Mucosa of rectum (tissue), 2 donors: ENCODE data around the gene ALOX5.
"Not testable (repeated sequence)": the region's sequence is repeated elsewhere in the genome, so short reads cannot be mapped to it uniquely, and the experiment has no call there.

Experiments
- H3K27ac ChIP-seq, 2 donors: one replicate each; pipeline ENCODE4 v1.7.0; 2013; ENCODE audit warnings: inconsistent platforms in 2 of 2, low read depth in 2 of 2, low read length in 2 of 2
- H3K27me3 ChIP-seq, 2 donors: one replicate each; pipeline ENCODE4 v1.7.0; 2013; ENCODE audit warnings: low read length in 2 of 2; ENCODE audit not compliant: control insufficient read depth in 2 of 2, insufficient read depth in 2 of 2
- H3K36me3 ChIP-seq, 2 donors: one replicate each; pipeline ENCODE4 v1.7.0; 2013; ENCODE audit warnings: low read length in 2 of 2; ENCODE audit not compliant: control insufficient read depth in 2 of 2, insufficient read depth in 2 of 2
- H3K4me1 ChIP-seq, 2 donors: one replicate each; pipeline ENCODE4 v1.7.0; 2013; ENCODE audit warnings: low read length in 2 of 2, mild to moderate bottlenecking in 1 of 2; ENCODE audit not compliant: control insufficient read depth in 2 of 2, insufficient read depth in 2 of 2
- H3K4me3 ChIP-seq, 2 donors: one replicate each; pipeline ENCODE4 v1.7.0; 2013; ENCODE audit warnings: low read length in 2 of 2
- H3K9ac ChIP-seq, 2 donors: one replicate each; pipeline ENCODE4 v1.7.0; 2013; ENCODE audit warnings: low read length in 2 of 2, low read depth in 1 of 2, mild to moderate bottlenecking in 1 of 2
- H3K9me3 ChIP-seq, 2 donors: one replicate each; pipeline ENCODE4 v1.7.0; 2013; ENCODE audit warnings: low read length in 2 of 2; ENCODE audit not compliant: control insufficient read depth in 2 of 2
- donor health status: healthy.
- donor health status: Normal muscosa, but diverticular disease.

Gene ALOX5

DNA sequence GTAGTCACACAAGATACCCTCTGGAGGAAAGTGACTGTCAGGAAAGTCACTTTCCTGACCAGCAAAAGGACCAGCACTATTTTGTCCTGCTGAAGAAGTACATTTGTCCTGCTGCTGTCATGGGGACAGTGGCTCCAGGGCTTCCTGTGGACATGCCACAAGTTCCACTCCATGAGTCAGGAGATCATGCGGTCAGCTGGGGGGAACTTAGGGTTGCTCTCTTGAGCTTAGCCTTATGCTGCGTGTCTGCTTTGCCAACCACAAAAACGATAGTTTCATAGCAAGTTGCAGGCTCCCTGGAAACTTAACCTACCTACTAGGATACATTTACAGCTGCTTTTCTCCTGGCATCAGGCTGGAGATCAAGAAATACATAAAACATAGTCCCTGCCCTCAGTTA lies 19.8 kb upstream of the ALOX5 start:
- Histone ChIP-seq H3K27ac (peak overlapping the region in 1 of 2 donors; percentile 11), H3K27me3 (no peaks in the 10 kb centered on the region), H3K9ac (no peak overlapping the region), H3K4me3 (no peak overlapping the region), H3K4me1 (no peaks in the 10 kb centered on the region), H3K36me3 (no peaks in the 10 kb centered on the region), H3K9me3 (no peaks in the 10 kb centered on the region)

- no peaks in the 10 kb centered on the region for H3K36me3 ChIP-seq
- no peaks in the 10 kb centered on the region for H3K27me3 ChIP-seq
- no peaks in the 10 kb centered on the region for H3K4me1 ChIP-seq
- no peak overlapping the region for H3K4me3 ChIP-seq
- H3K9ac ChIP-seq, result no peak overlapping the region
- H3K9me3 ChIP-seq, result no peaks in the 10 kb centered on the region
- no peak overlapping the region for H3K27ac ChIP-seq
Observed at GRCh38 chr10:45355494-45355893, 18.5 kb upstream of the ALOX5 start.

- H3K9ac ChIP-seq, H3K27me3 ChIP-seq, H3K4me3 ChIP-seq, H3K36me3 ChIP-seq, H3K9me3 ChIP-seq, H3K27ac ChIP-seq, H3K4me1 ChIP-seq: not testable (repeated sequence)
Observed at GRCh38 chr10:45358961-45359360, 15.1 kb upstream of the ALOX5 start.

DNA sequence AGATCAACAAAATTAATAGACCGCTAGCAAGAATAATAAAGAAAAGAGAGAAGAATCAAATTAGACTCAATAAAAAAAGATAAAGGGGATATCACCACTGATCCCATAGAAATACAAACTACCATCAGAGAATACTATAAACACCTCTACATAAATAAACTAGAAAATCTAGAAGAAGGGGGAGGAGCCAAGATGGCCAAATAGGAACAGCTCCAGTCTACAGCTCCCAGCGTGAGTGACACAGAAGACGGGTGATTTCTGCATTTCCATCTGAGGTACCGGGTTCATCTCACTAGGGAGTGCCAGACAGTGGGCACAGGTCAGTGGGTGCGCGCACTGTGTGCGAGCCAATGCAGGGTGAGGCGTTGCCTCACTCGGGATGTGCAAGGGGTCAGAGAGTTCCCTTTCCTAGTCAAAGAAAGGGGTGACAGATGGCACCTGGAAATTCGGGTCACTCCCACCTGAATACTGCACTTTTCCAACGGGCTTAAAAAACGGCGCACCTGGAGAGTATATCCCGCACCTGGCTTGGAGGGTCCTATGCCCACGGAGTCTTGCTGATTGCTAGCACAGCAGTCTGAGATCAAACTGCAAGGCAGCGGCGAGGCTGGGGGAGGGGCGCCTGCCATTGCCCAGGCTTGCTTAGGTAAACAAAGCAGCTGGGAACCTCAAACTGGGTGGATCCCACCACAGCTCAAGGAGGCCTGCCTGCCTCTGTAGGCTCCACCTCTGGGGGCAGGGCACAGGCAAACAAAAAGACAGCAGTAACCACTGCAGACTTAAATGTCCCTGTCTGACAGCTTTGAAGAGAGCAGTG lies 11.8 kb upstream of the ALOX5 start:
- H3K27me3 ChIP-seq, H3K36me3 ChIP-seq, H3K27ac ChIP-seq, H3K9ac ChIP-seq, H3K4me1 ChIP-seq, H3K9me3 ChIP-seq: not testable (repeated sequence)
- peak overlapping the region in 1 of 2 donors; percentile 16 for H3K4me3 ChIP-seq

DNA sequence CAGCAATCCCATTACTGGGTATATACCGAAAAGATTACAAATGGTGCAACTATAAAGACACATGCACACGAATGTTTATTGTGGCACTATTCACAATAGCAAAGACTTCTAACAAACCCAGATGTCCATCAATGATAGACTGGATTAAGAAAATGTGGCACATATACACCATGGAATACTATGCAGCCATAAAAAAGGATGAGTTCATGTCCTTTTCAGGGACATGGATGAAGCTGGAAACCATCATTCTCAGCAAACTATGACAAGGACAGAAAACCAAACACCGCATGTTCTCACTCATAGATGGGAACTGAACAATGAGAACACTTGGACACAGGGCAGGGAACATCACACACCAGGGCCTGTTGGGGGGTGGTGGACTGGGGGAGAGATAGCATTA lies 6.4 kb upstream of the ALOX5 start:
- H3K9me3 ChIP-seq, H3K27me3 ChIP-seq, H3K36me3 ChIP-seq, H3K4me3 ChIP-seq, H3K4me1 ChIP-seq, H3K27ac ChIP-seq, H3K9ac ChIP-seq: not testable (repeated sequence)

DNA sequence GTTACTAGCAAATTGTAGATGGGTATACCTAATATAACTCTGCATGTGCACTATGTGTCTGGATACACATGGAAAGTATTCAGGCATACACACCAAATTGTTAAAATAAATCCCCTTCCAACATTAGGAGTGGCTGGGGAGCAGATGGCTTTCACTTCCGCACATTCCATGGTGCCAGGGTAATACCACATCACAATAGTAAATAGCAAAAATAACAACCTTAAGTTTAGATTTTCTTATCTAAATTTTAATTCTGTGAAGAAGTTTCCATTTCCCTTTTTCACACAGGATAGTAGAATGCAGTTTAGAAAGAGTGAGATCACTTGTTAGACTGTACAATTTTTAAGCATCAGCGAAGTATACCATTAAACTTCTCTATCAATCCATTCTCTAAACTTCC lies 5.8 kb upstream of the ALOX5 start:
- Histone ChIP-seq H3K9ac (no peak overlapping the region), H3K9me3 (no peaks in the 10 kb centered on the region), H3K36me3 (no peaks in the 10 kb centered on the region), H3K27ac (no peak overlapping the region), H3K4me1 (no peaks in the 10 kb centered on the region), H3K27me3 (peaks cover 0 to 5% of the 10 kb centered on the region in 2 donors), H3K4me3 (no peak overlapping the region)

DNA sequence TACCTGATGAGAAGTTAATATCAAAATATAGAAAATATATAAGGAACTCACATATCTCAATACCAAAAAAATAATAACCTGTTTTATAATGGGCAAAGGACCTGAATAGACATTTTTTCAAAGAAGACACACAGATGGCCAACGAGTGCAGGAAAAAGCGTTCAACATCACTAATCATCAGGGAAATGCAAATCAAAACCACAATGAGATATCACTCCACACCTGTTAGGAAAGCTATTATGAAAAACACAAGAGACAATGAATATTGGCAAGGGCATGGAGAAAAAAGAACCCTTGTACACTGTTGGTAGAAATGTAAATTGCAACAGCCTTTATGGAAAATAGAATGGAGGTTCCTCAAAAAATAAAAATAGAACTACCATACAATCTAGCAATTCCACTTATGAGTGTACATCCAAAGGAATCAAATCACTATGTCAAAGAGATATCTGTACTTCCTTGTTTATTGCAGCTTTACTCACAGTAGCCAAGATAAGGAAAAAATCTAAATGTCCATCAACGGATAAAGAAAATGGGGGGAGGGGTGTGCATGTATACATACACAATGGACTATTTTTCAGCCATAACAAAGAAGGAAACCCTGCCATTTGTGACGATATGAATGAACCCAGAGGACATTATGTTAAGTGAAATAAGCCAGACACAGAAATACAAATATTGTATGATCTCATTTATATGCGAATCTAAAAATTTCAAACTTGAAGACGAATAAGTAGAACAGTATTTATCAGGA lies 3.6 kb upstream of the ALOX5 start:
- H3K9me3 ChIP-seq, result no peaks in the 10 kb centered on the region
- peaks cover 10 to 13% of the 10 kb centered on the region in 2 donors for H3K4me1 ChIP-seq
- no peaks in the 10 kb centered on the region for H3K36me3 ChIP-seq
- no peak overlapping the region for H3K9ac ChIP-seq
- peaks cover 13 to 17% of the 10 kb centered on the region in 2 donors for H3K27me3 ChIP-seq
- no peak overlapping the region for H3K27ac ChIP-seq
- no peak overlapping the region for H3K4me3 ChIP-seq

DNA sequence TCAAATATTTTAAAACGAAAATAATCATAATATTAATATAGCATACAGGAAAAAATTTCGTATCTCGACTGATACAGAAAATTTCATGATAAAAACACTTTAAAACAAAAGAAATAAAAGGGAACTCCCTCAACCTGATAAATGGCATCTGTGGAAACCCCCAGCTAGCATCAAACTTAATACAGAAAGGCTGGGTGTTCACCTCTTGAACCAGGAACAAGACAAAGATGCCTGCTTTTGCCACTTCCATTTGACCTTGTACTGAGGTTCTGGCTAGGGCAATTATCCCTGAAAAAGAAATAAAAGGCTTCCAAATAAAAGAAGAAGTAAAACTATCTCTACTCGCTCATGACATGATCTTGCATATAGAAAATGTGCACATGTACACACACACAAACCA lies 2.5 kb upstream of the ALOX5 start:
- Histone ChIP-seq H3K9me3 (no peaks in the 10 kb centered on the region), H3K4me3 (no peak overlapping the region), H3K27ac (no peak overlapping the region), H3K27me3 (peaks cover 13 to 20% of the 10 kb centered on the region in 2 donors), H3K4me1 (peaks cover 12 to 13% of the 10 kb centered on the region in 2 donors), H3K9ac (no peak overlapping the region), H3K36me3 (no peaks in the 10 kb centered on the region)

- no peak overlapping the region for H3K4me3 ChIP-seq
- H3K9me3 ChIP-seq, result no peaks in the 10 kb centered on the region
- no peaks in the 10 kb centered on the region for H3K36me3 ChIP-seq
- peaks cover 13 to 20% of the 10 kb centered on the region in 2 donors for H3K27me3 ChIP-seq
- no peak overlapping the region for H3K27ac ChIP-seq
- peaks cover 12 to 13% of the 10 kb centered on the region in 2 donors for H3K4me1 ChIP-seq
- no peak overlapping the region for H3K9ac ChIP-seq
Observed at GRCh38 chr10:45372251-45372951, 1.6 kb upstream of the ALOX5 start.

DNA sequence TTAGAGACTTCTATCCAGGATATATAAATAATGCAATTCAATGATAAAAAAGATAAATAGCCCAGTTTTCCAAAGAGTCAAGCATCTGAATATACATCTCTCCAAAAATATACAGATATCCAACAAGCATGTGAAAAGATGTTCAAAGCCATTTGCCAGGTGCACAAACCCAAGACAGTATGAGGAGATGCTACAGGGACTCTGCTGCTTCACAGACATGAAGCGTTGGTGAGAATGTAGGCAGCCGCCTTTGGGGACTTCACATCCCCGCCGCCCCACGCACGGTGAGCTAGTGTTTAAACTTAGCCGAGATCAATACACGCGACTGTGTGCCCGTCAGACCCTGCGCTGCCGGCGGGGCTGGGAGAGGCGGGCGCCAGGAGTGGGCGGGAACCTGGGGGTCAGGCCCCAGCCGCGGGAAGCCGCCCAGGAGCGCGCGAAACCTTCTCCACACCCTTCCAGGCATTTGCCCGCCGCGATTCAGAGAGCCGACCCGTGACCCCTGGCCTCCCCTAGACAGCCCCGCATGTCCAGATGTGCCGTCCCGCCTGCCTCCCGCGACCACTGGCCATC lies 927 bp upstream of the ALOX5 start:
- H3K9me3 ChIP-seq, result no peaks in the 10 kb centered on the region
- H3K36me3 ChIP-seq, result no peaks in the 10 kb centered on the region
- H3K4me3 ChIP-seq, result peak overlapping the region; percentile 48 to 66
- H3K9ac ChIP-seq, result peak overlapping the region in 1 of 2 donors; percentile 48
- H3K4me1 ChIP-seq, result peaks cover 12 to 13% of the 10 kb centered on the region in 2 donors
- H3K27me3 ChIP-seq, result peaks cover 13 to 20% of the 10 kb centered on the region in 2 donors
- peak overlapping the region; percentile 13 to 52 for H3K27ac ChIP-seq
